Aorta (tissue), 5 donors: ENCODE data around the gene SLC22A1. TPM values are rescaled to one million over a fixed set of nuclear protein-coding genes. Genes with fewer than 3 reads are reported as not detected.

ENCODE experiments used
- ATAC-seq: fragments of 200-7000 bp; cut with Tn5 transposase; one replicate; pipeline ENCODE4 v1.9.1; 2022; ENCODE audit warnings: moderate library complexity; ENCODE audit not compliant: low FRiP score
- DNase-seq, 2 donors: peaks; one replicate each; pipeline ENCODE4 v3.0.0-alpha.2; 2020
- H3K27ac ChIP-seq, 2 donors: one replicate each; pipeline ENCODE4 v1.5.1; 2013; ENCODE audit warnings: low read length in 2 of 2, mild to moderate bottlenecking in 2 of 2, moderate library complexity in 2 of 2, control low read depth in 1 of 2, inconsistent platforms in 1 of 2, low read depth in 1 of 2
- H3K27me3 ChIP-seq, 2 donors: one replicate each; pipeline ENCODE4 v1.6.1; 2013; ENCODE audit warnings: control low read depth in 1 of 2, low read length in 1 of 2, mild to moderate bottlenecking in 1 of 2, moderate library complexity in 1 of 2; ENCODE audit not compliant: insufficient read depth in 2 of 2, control insufficient read depth in 1 of 2
- H3K36me3 ChIP-seq, 2 donors: one replicate each; pipeline ENCODE4 v1.6.1; 2013; ENCODE audit warnings: control low read depth in 1 of 2, low read length in 1 of 2, mild to moderate bottlenecking in 1 of 2; ENCODE audit not compliant: insufficient read depth in 2 of 2, control insufficient read depth in 1 of 2
- H3K4me1 ChIP-seq, 2 donors: one replicate each; pipeline ENCODE4 v1.6.1; 2013; ENCODE audit warnings: low read length in 2 of 2, control low read depth in 1 of 2, mild to moderate bottlenecking in 1 of 2, moderate library complexity in 1 of 2; ENCODE audit not compliant: insufficient read depth in 2 of 2, control insufficient read depth in 1 of 2
- H3K4me3 ChIP-seq, 2 donors: one replicate each; pipeline ENCODE4 v1.5.1; 2013; ENCODE audit warnings: low read length in 2 of 2, control low read depth in 1 of 2, mild to moderate bottlenecking in 1 of 2
- H3K9me3 ChIP-seq: one replicate; pipeline ENCODE4 v1.6.1; 2013; ENCODE audit warnings: mild to moderate bottlenecking, low read length; ENCODE audit not compliant: control insufficient read depth
- WGBS, 2 donors: extraction: QIAGEN DNeasy Blood & Tissue Kit; methylation state at CpG; one replicate each; pipeline ENCODE4 v1.1.7; 2013; 5-methylcytosine and 5-hydroxymethylcytosine counted together
- intact Hi-C, 2 donors: fragments of 100-400 bp; cut with DNase I; formaldehyde crosslinking; loops; one replicate each; pipeline versions ENCODE4 v1.14.2 to v1.15.0; 2022
- polyA plus RNA-seq, 2 donors: library from polyadenylated mRNA; stranded (reverse); fragments of 200-250 nt; gene quantifications; one replicate each; pipeline ENCODE4 v1.2.3, GENCODE V29; 2013
- total RNA-seq, 2 donors: library from RNA; stranded (reverse); fragmentation: NEBNext Ultra II Directional; extraction: Animal tissue kit (Norgen Biotek cat#: 25700); gene quantifications; one replicate each; pipeline ENCODE4 v1.2.1, GENCODE V29; 2021
- donor health status: healthy with polysubstance abuse.
- donor health status: Bipolar disorder and iron deficiency.
- donor health status: DM: no; HTN: no; CAD: no.
- donor health status: DM: no; HTN: no; CAD: no.
- donor health status: DM: yes; HTN: yes; CAD: no.

SLC22A1 gene
- total and polyA plus RNA-seq, 4 donors = 1.4 to 2.8 (median 2.5) TPM; not detected in 1

- 35 to 36% methylated on average over 3 of the region's 3 CpGs for WGBS, 2 donors
- no peaks in the 10 kb centered on the region for H3K27me3 ChIP-seq
- ATAC-seq (no peak), DNase-seq (no peak)
- H3K4me3 ChIP-seq = no peak overlapping the region
- no peaks in the 10 kb centered on the region for H3K36me3 ChIP-seq
- no peaks in the 10 kb centered on the region for H3K4me1 ChIP-seq
- H3K27ac ChIP-seq = no peak overlapping the region
- no peaks in the 10 kb centered on the region for H3K9me3 ChIP-seq
- intact Hi-C loops = no loop called here
Observed at GRCh38 chr6:160198606-160199211, 77.1 kb downstream of the SLC22A1 start.

GRCh38 chr6:160201061-160201460, 79.4 kb downstream of the SLC22A1 start:
- no peaks in the 10 kb centered on the region for H3K27me3 ChIP-seq
- intact Hi-C loops = loop anchor here in 1 of 2 donors (5.0 kb wide), 1 partner anchor 49 kb away; no protein-coding TSS in a partner anchor
- ATAC-seq (no peak), DNase-seq (no peak)
- H3K4me3 ChIP-seq = no peak overlapping the region
- H3K36me3 ChIP-seq = no peaks in the 10 kb centered on the region
- H3K9me3 ChIP-seq = no peaks in the 10 kb centered on the region
- H3K27ac ChIP-seq = no peak overlapping the region
- WGBS, 2 donors = 70 to 77% methylated on average over 2 of the region's 2 CpGs
- no peaks in the 10 kb centered on the region for H3K4me1 ChIP-seq

GRCh38 chr6:160202411-160202810, 80.8 kb downstream of the SLC22A1 start:
- Histone ChIP-seq H3K4me1 (no peaks in the 10 kb centered on the region), H3K4me3 (no peak overlapping the region), H3K27ac (no peak overlapping the region), H3K27me3 (no peaks in the 10 kb centered on the region), H3K36me3 (no peaks in the 10 kb centered on the region), H3K9me3 (no peaks in the 10 kb centered on the region)
- no peak for ATAC-seq
- intact Hi-C loops = loop anchor here in 1 of 2 donors (5.0 kb wide), 1 partner anchor 50 kb away; no protein-coding TSS in a partner anchor
- no peak for DNase-seq
- WGBS, 2 donors = 20 to 33% methylated on average over 2 of the region's 2 CpGs

- intact Hi-C loops = loop anchor here in 1 of 2 donors (5.0 kb wide), 1 partner anchor 51 kb away; no protein-coding TSS in a partner anchor
- DNase-seq (no peak), ATAC-seq (no peak)
- WGBS, 2 donors = 5 to 10% methylated on average over 3 of the region's 3 CpGs
- Histone ChIP-seq H3K4me3 (no peak overlapping the region), H3K27me3 (no peaks in the 10 kb centered on the region), H3K4me1 (no peaks in the 10 kb centered on the region), H3K27ac (peak overlapping the region in 1 of 2 donors; percentile 64), H3K36me3 (no peaks in the 10 kb centered on the region), H3K9me3 (no peaks in the 10 kb centered on the region)
Observed at GRCh38 chr6:160203076-160203475, 81.5 kb downstream of the SLC22A1 start.

GRCh38 chr6:160203522-160203921, 81.9 kb downstream of the SLC22A1 start:
- ATAC-seq = no peak
- intact Hi-C loops = loop anchor here in 1 of 2 donors (5.0 kb wide), 1 partner anchor 51 kb away; no protein-coding TSS in a partner anchor
- Histone ChIP-seq H3K4me1 (no peaks in the 10 kb centered on the region), H3K9me3 (no peaks in the 10 kb centered on the region), H3K27me3 (no peaks in the 10 kb centered on the region), H3K4me3 (no peak overlapping the region), H3K27ac (no peak overlapping the region), H3K36me3 (no peaks in the 10 kb centered on the region)
- no peak for DNase-seq

GRCh38 chr6:160203953-160204352, 82.3 kb downstream of the SLC22A1 start:
- H3K36me3 ChIP-seq = no peaks in the 10 kb centered on the region
- intact Hi-C loops = loop anchor here in 1 of 2 donors (5.0 kb wide), 1 partner anchor 52 kb away; no protein-coding TSS in a partner anchor
- no peaks in the 10 kb centered on the region for H3K27me3 ChIP-seq
- H3K9me3 ChIP-seq = no peaks in the 10 kb centered on the region
- H3K4me3 ChIP-seq = no peak overlapping the region
- 76 to 78% methylated on average over 2 of the region's 2 CpGs for WGBS, 2 donors
- H3K27ac ChIP-seq = no peak overlapping the region
- ATAC-seq (no peak), DNase-seq (no peak)
- H3K4me1 ChIP-seq = no peaks in the 10 kb centered on the region

- 94 to 95% methylated on average over 1 of the region's 1 CpG for WGBS, 2 donors
- Histone ChIP-seq H3K9me3 (no peaks in the 10 kb centered on the region), H3K36me3 (no peaks in the 10 kb centered on the region), H3K27me3 (no peaks in the 10 kb centered on the region), H3K4me3 (no peak overlapping the region), H3K27ac (no peak overlapping the region), H3K4me1 (no peaks in the 10 kb centered on the region)
- intact Hi-C loops = loop anchor here in 1 of 2 donors (5.0 kb wide), 1 partner anchor 52 kb away; no protein-coding TSS in a partner anchor
- no peak for DNase-seq
- ATAC-seq = no peak
Observed at GRCh38 chr6:160204710-160205109, 83.1 kb downstream of the SLC22A1 start.

GRCh38 chr6:160207618-160208017, 86.0 kb downstream of the SLC22A1 start:
- Histone ChIP-seq H3K9me3 (no peaks in the 10 kb centered on the region), H3K27me3 (no peaks in the 10 kb centered on the region), H3K4me1 (no peaks in the 10 kb centered on the region), H3K27ac (no peak overlapping the region), H3K4me3 (no peak overlapping the region), H3K36me3 (no peaks in the 10 kb centered on the region)
- ATAC-seq = no peak
- intact Hi-C loops = no loop called here
- WGBS, 2 donors = 87 to 91% methylated on average over 3 of the region's 3 CpGs
- no peak for DNase-seq
